Iris pigment epithelial cell (primary cell): ENCODE measurements around the gene GCN1.

Source experiments
- DNase-seq: peaks from one replicate; pipeline ENCODE4 v3.0.0-alpha.2; 2011; ENCODE audit warnings: low read depth

Gene GCN1

GRCh38 chr12:120139958-120140357 lies 54.6 kb downstream of the GCN1 start:
- DNase-seq, result peak; percentile 58

- DNase-seq, result no peak
Observed at GRCh38 chr12:120138366-120138765, 56.1 kb downstream of the GCN1 start.

- DNase-seq, result no peak
Observed at GRCh38 chr12:120137833-120138232, 56.7 kb downstream of the GCN1 start.

GRCh38 chr12:120136093-120136770 lies 58.3 kb downstream of the GCN1 start:
- no peak for DNase-seq

GRCh38 chr12:120134307-120134980 lies 60.1 kb downstream of the GCN1 start:
- no peak for DNase-seq

- DNase-seq, result no peak
Observed at GRCh38 chr12:120132863-120133385, 61.6 kb downstream of the GCN1 start.

GRCh38 chr12:120132054-120132836 lies 62.3 kb downstream of the GCN1 start:
- no peak for DNase-seq

- no peak for DNase-seq
Observed at GRCh38 chr12:120131116-120131515, 63.4 kb downstream of the GCN1 start.

GRCh38 chr12:120130011-120130410 lies 64.5 kb downstream of the GCN1 start:
- no peak for DNase-seq

- peak; percentile 49 for DNase-seq
Observed at GRCh38 chr12:120126635-120127005, 67.9 kb downstream of the GCN1 start.

GRCh38 chr12:120125792-120126634 lies 68.5 kb downstream of the GCN1 start:
- peak; percentile 59 for DNase-seq

GRCh38 chr12:120125029-120125428 lies 69.5 kb downstream of the GCN1 start:
- DNase-seq, result no peak

- no peak for DNase-seq
Observed at GRCh38 chr12:120121766-120122293, 72.7 kb downstream of the GCN1 start.

GRCh38 chr12:120121343-120121742 lies 73.2 kb downstream of the GCN1 start:
- no peak for DNase-seq

GRCh38 chr12:120119271-120119973 lies 75.1 kb downstream of the GCN1 start:
- DNase-seq, result peak; percentile 70

- peak; percentile 81 for DNase-seq
Observed at GRCh38 chr12:120118321-120119061, 76.0 kb downstream of the GCN1 start.

GRCh38 chr12:120117961-120118320 lies 76.6 kb downstream of the GCN1 start:
- DNase-seq, result no peak

GRCh38 chr12:120116792-120117651 lies 77.5 kb downstream of the GCN1 start:
- peak; percentile 92 for DNase-seq

GRCh38 chr12:120116441-120116791 lies 78.1 kb downstream of the GCN1 start, which contains the start of gene RAB35:
RAB35 (minus strand) TSS chr12:120116753; CDS start chr12:120116650, 103 bp downstream.
- DNase-seq, result no peak
